NCI-H226 (cell line): ENCODE data around the gene CCDC148.
"Not testable (repeated sequence)": the region's sequence is repeated elsewhere in the genome, so short reads cannot be mapped to it uniquely, and the experiment has no call there.

Experiments
- DNase-seq: peaks from one replicate; pipeline ENCODE4 v3.0.0-alpha.2; 2015

CCDC148 gene

GRCh38 chr2:158350751-158351465, 105.6 kb downstream of the CCDC148 start:
- not testable (repeated sequence) for DNase-seq

GRCh38 chr2:158346032-158346431, 110.5 kb downstream of the CCDC148 start:
- DNase-seq = no peak

GRCh38 chr2:158339513-158339912, 117.0 kb downstream of the CCDC148 start:
- no peak for DNase-seq

GRCh38 chr2:158337018-158337417, 119.5 kb downstream of the CCDC148 start:
- peak; percentile 32 for DNase-seq

- DNase-seq = not testable (repeated sequence)
These were observed 124.8 kb downstream of the CCDC148 start for GRCh38 chr2:158331799-158332198.

GRCh38 chr2:158325782-158326340, 130.7 kb downstream of the CCDC148 start:
- DNase-seq = no peak

- peak; percentile 84 for DNase-seq
These were observed 131.3 kb downstream of the CCDC148 start for GRCh38 chr2:158325031-158325781.

- no peak for DNase-seq
These were observed 133.2 kb downstream of the CCDC148 start for GRCh38 chr2:158323381-158323780.

- DNase-seq = peak; percentile 84
These were observed 135.3 kb downstream of the CCDC148 start for GRCh38 chr2:158321264-158321663.

- DNase-seq = no peak
These were observed 137.3 kb downstream of the CCDC148 start for GRCh38 chr2:158319269-158319668.

GRCh38 chr2:158317642-158318041, 138.9 kb downstream of the CCDC148 start:
- no peak for DNase-seq

GRCh38 chr2:158315803-158316414, 140.6 kb downstream of the CCDC148 start:
- no peak for DNase-seq

GRCh38 chr2:158315000-158315399, 141.6 kb downstream of the CCDC148 start:
- no peak for DNase-seq

- no peak for DNase-seq
These were observed 142.8 kb downstream of the CCDC148 start for GRCh38 chr2:158313734-158314133.

- DNase-seq = no peak
These were observed 143.6 kb downstream of the CCDC148 start for GRCh38 chr2:158312981-158313380.

- not testable (repeated sequence) for DNase-seq
These were observed 146.1 kb downstream of the CCDC148 start for GRCh38 chr2:158310407-158310806.

- no peak for DNase-seq
These were observed 151.1 kb downstream of the CCDC148 start for GRCh38 chr2:158305501-158305900.

GRCh38 chr2:158300394-158300793, 156.2 kb downstream of the CCDC148 start:
- DNase-seq = no peak

GRCh38 chr2:158297606-158298005, 158.9 kb downstream of the CCDC148 start:
- DNase-seq = no peak

- no peak for DNase-seq
These were observed 159.4 kb downstream of the CCDC148 start for GRCh38 chr2:158297120-158297519.

- DNase-seq = no peak
These were observed 162.8 kb downstream of the CCDC148 start for GRCh38 chr2:158293722-158294121.

- peak; percentile 4 for DNase-seq
These were observed 164.9 kb downstream of the CCDC148 start for GRCh38 chr2:158291544-158292180.

GRCh38 chr2:158290225-158290624, 166.3 kb downstream of the CCDC148 start:
- DNase-seq = no peak
